PC-3 (cell line): ENCODE measurements around the gene RETREG1. TPM values are rescaled to one million over a fixed set of nuclear protein-coding genes. Genes with fewer than 3 reads are reported as not detected.

Experiments
- ATAC-seq: fragments of 200-7000 bp; cut with Tn5 transposase; 2 replicates; pipeline ENCODE4 v1.9.1; 2020; ENCODE audit warnings: mild to moderate bottlenecking, moderate library complexity
- BruUV-seq: library from RNA; stranded (reverse); fragments of 400-500 nt; replicated peaks from 2 replicates; lab custom pipeline; 2021; lab: Mats Ljungman, UMichigan
- CTCF ChIA-PET: fragments of 300-600 bp; sonication (Branson Sonifier 250); formaldehyde crosslinking; loops from one replicate; lab custom pipeline; 2022; ENCODE audit warnings: antibody characterized with exemption; lab: Charles Lee
- POLR2A ChIA-PET: fragments of 300-600 bp; sonication (Branson Sonifier 250); formaldehyde crosslinking; loops from one replicate; lab custom pipeline; 2022; ENCODE audit warnings: antibody characterized with exemption; ENCODE audit not compliant: unreplicated experiment; lab: Charles Lee
- DNase-seq: peaks from one replicate; pipeline ENCODE4 v3.0.0-alpha.2; 2015
- H2AFZ ChIP-seq: fragments of 300-600 bp; sonication (generic); 2 replicates; pipeline ENCODE4 v1.6.0; 2016; ENCODE audit warnings: antibody characterized with exemption, low read length
- H3F3A ChIP-seq: fragments of 300-600 bp; sonication (generic); one replicate; pipeline ENCODE4 v1.6.0; 2017; ENCODE audit warnings: antibody characterized with exemption, low read length, control low read depth, mild to moderate bottlenecking; ENCODE audit not compliant: unreplicated experiment
- H3K27ac ChIP-seq: fragments of 300-600 bp; sonication (generic); 2 replicates; pipeline ENCODE4 v1.5.1; 2016; ENCODE audit warnings: mild to moderate bottlenecking, low read length
- H3K27me3 ChIP-seq: fragments of 300-600 bp; sonication (generic); 2 replicates; pipeline ENCODE4 v1.6.1; 2016; ENCODE audit warnings: low read length, mixed read lengths
- H3K36me3 ChIP-seq: fragments of 300-600 bp; sonication (generic); 2 replicates; pipeline ENCODE4 v1.6.1; 2016; ENCODE audit warnings: low read depth, mixed run types, low read length, mixed read lengths
- H3K4me1 ChIP-seq: fragments of 300-600 bp; sonication (generic); 2 replicates; pipeline ENCODE4 v1.5.1; 2016; ENCODE audit warnings: low read length; ENCODE audit not compliant: insufficient read depth
- H3K4me2 ChIP-seq: fragments of 300-600 bp; sonication (generic); 2 replicates; pipeline ENCODE4 v1.6.0; 2016; ENCODE audit warnings: low read length
- H3K4me3 ChIP-seq: fragments of 300-600 bp; sonication (generic); 2 replicates; pipeline ENCODE4 v1.5.1; 2016; ENCODE audit warnings: mild to moderate bottlenecking, low read length, mixed read lengths
- H3K79me2 ChIP-seq: fragments of 300-600 bp; sonication (generic); 2 replicates; pipeline ENCODE4 v1.6.1; 2017; ENCODE audit warnings: low read length, mixed read lengths
- H3K9ac ChIP-seq: fragments of 300-600 bp; sonication (generic); 2 replicates; pipeline ENCODE4 v1.6.0; 2016; ENCODE audit warnings: mild to moderate bottlenecking, low read length
- H3K9me2 ChIP-seq: fragments of 300-600 bp; sonication (generic); replicated peaks from 2 replicates; pipeline ENCODE4 v1.6.1; 2016; ENCODE audit warnings: mixed run types, low read length, mixed read lengths
- H3K9me3 ChIP-seq: fragments of 300-600 bp; sonication (generic); 2 replicates; pipeline ENCODE4 v1.6.1; 2016; ENCODE audit warnings: low read length, mixed read lengths
- H4K20me1 ChIP-seq: fragments of 300-600 bp; sonication (generic); 2 replicates; pipeline ENCODE4 v1.6.1; 2016; ENCODE audit warnings: low read length, mixed read lengths
- CTCF ChIP-seq: fragments of 300-600 bp; sonication (generic); conservative IDR thresholded peaks from 2 replicates; pipeline ENCODE4 v1.5.1; 2017; ENCODE audit warnings: antibody characterized with exemption, low read depth, mild to moderate bottlenecking, low read length
- EZH2 ChIP-seq: fragments of 300-600 bp; sonication (generic); IDR thresholded peaks from one replicate; pipeline ENCODE4 v1.6.1; 2017; ENCODE audit warnings: antibody characterized with exemption, mild to moderate bottlenecking, low read length; ENCODE audit not compliant: unreplicated experiment
- EZH2phosphoT487 ChIP-seq: fragments of 300-600 bp; sonication (generic); IDR thresholded peaks from 2 replicates; pipeline ENCODE4 v1.6.1; 2018; ENCODE audit warnings: mild to moderate bottlenecking, antibody characterized with exemption, low read length, borderline replicate concordance
- intact Hi-C: fragments of 100-400 bp; cut with micrococcal nuclease; formaldehyde crosslinking; loops from 2 replicates; pipeline ENCODE4 v1.9.0; 2023
- total RNA-seq: library from RNA; depleted of rRNA; stranded (reverse); fragments of >200 nt; gene quantifications from 2 replicates; pipeline ENCODE4 v1.2.3, GENCODE V29; 2014

Gene RETREG1
- total RNA-seq, 1 experiment from 2014 or later, result 1.7 TPM

- no peaks in the 10 kb centered on the region for H3K9me2 ChIP-seq
- no peak overlapping the region for H3K4me2 ChIP-seq
- no peaks in the 10 kb centered on the region for H3K79me2 ChIP-seq
- H3K9ac ChIP-seq, result no peak overlapping the region
- no peak overlapping the region for H3K27ac ChIP-seq
- ATAC-seq (peak; percentile 62), DNase-seq (peak; percentile 63)
- no peaks in the 10 kb centered on the region for H4K20me1 ChIP-seq
- ChIA-PET CTCF (no interaction called here), POLR2A (no interaction called here)
- H3K4me1 ChIP-seq, result peaks cover 7% of the 10 kb centered on the region
- no peaks in the 10 kb centered on the region for H3F3A ChIP-seq
- no peaks in the 10 kb centered on the region for H3K27me3 ChIP-seq
- no peaks in the 10 kb centered on the region for H3K36me3 ChIP-seq
- no peak overlapping the region for H2AFZ ChIP-seq
- no peaks in the 10 kb centered on the region for H3K9me3 ChIP-seq
- no TSS peak for BruUV-seq
- no peak overlapping the region for H3K4me3 ChIP-seq
- intact Hi-C loops, result no loop called here
- no peak for TF ChIP-seq CTCF
- no peak for TF ChIP-seq EZH2
- TF ChIP-seq EZH2phosphoT487, result no peak
Measured at GRCh38 chr5:16582081-16582480, 34.7 kb downstream of the RETREG1 start.

- Histone ChIP-seq H3K9me3 (no peaks in the 10 kb centered on the region), H3K4me3 (no peak overlapping the region), H2AFZ (no peak overlapping the region), H3K4me1 (peaks cover 12% of the 10 kb centered on the region), H3K36me3 (no peaks in the 10 kb centered on the region), H3K79me2 (no peaks in the 10 kb centered on the region), H3K27me3 (no peaks in the 10 kb centered on the region), H3K4me2 (no peak overlapping the region), H3F3A (no peaks in the 10 kb centered on the region), H3K9me2 (no peaks in the 10 kb centered on the region), H3K27ac (no peak overlapping the region), H4K20me1 (no peaks in the 10 kb centered on the region), H3K9ac (no peak overlapping the region)
- POLR2A ChIA-PET, result no interaction called here
- no peak for TF ChIP-seq CTCF
- TF ChIP-seq EZH2, result no peak
- TF ChIP-seq EZH2phosphoT487, result no peak
- intact Hi-C loops, result no loop called here
- CTCF ChIA-PET, result no interaction called here
- no TSS peak for BruUV-seq
- no peak for DNase-seq
- no peak for ATAC-seq
Measured at GRCh38 chr5:16580382-16580781, 36.4 kb downstream of the RETREG1 start.

- Histone ChIP-seq H4K20me1 (no peaks in the 10 kb centered on the region), H3K4me2 (no peak overlapping the region), H3K9ac (no peak overlapping the region), H3K4me3 (no peak overlapping the region), H3K79me2 (no peaks in the 10 kb centered on the region), H3K4me1 (peaks cover 23% of the 10 kb centered on the region), H3K9me3 (no peaks in the 10 kb centered on the region), H3K36me3 (no peaks in the 10 kb centered on the region), H3K9me2 (no peaks in the 10 kb centered on the region), H3K27ac (no peak overlapping the region), H2AFZ (no peak overlapping the region), H3K27me3 (no peaks in the 10 kb centered on the region), H3F3A (peaks cover 4% of the 10 kb centered on the region)
- ChIA-PET CTCF (no interaction called here), POLR2A (no interaction called here)
- TF ChIP-seq EZH2 (no peak), EZH2phosphoT487 (no peak), CTCF (no peak)
- BruUV-seq, result no TSS peak
- DNase-seq (no peak), ATAC-seq (no peak)
- intact Hi-C loops, result no loop called here
Measured at GRCh38 chr5:16579142-16579847, 37.5 kb downstream of the RETREG1 start.
